22Rv1 (cell line): ENCODE results near the gene PPP2R1B.

Experiments
- CTCF ChIP-seq: fragments of 450-650 bp; IDR thresholded peaks from 2 replicates; pipeline ENCODE4 v1.5.1; 2017; ENCODE audit warnings: mild to moderate bottlenecking
- ZFX ChIP-seq: fragments of 450-650 bp; IDR thresholded peaks from 2 replicates; pipeline ENCODE4 v1.6.1; 2017; ENCODE audit warnings: antibody characterized with exemption, borderline replicate concordance

- TF ChIP-seq CTCF (no peak), ZFX (no peak)
These were observed 22.3 kb upstream of the PPP2R1B start for GRCh38 chr11:111788464-111788863.
